Measurements from ENCODE around the gene TUBB1. TPM values are rescaled to one million over a fixed set of nuclear protein-coding genes. Genes with fewer than 3 reads are reported as not detected.

The TUBB1 gene
- total and polyA plus RNA-seq, 2 of the 13 experiments (the other 11 are each of a cell fraction or from before 2014, with no cell fraction given): 0.11 to 57.6 TPM

DNA sequence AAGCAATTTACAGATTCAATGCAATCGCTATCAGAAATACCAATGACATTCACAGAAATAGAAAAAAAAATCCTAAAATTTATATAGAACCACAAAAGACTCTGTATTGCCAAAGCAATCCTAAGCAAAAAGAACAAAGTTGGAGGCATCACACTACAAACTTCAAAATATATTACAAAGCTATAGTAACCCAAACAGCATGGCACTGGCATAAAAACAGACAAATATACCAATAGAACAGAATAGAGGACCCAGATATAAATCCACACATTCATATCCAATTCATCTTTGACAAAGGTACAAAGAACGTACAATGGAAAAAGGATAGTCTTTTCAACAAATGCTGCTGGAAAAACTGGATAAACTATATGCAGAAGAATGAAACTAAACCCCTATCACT is 49.8 kb upstream of the TUBB1 start:
- TF ChIP-seq, protein P1, sequence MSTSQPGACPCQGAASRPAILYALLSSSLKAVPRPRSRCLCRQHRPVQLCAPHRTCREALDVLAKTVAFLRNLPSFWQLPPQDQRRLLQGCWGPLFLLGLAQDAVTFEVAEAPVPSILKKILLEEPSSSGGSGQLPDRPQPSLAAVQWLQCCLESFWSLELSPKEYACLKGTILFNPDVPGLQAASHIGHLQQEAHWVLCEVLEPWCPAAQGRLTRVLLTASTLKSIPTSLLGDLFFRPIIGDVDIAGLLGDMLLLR (CRISPR knock-in tag; IDR thresholded peaks at IDR 0.05): no peak
- TF ChIP-seq RAD21 (CRISPR knock-in tag; IDR thresholded peaks at IDR 0.05) (no peak), SSRP1 (CRISPR knock-in tag; IDR thresholded peaks at IDR 0.05) (no peak), ZNF577 (CRISPR knock-in tag; IDR thresholded peaks at IDR 0.05; ENCODE audit: borderline replicate concordance, low read depth) (no peak), TBP (CRISPR knock-in tag; IDR thresholded peaks at IDR 0.05) (no peak)
- TF ChIP-seq, protein P2, sequence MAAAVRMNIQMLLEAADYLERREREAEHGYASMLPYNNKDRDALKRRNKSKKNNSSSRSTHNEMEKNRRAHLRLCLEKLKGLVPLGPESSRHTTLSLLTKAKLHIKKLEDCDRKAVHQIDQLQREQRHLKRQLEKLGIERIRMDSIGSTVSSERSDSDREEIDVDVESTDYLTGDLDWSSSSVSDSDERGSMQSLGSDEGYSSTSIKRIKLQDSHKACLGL (CRISPR knock-in tag; IDR thresholded peaks at IDR 0.05): no peak
- TF ChIP-seq, protein P3, sequence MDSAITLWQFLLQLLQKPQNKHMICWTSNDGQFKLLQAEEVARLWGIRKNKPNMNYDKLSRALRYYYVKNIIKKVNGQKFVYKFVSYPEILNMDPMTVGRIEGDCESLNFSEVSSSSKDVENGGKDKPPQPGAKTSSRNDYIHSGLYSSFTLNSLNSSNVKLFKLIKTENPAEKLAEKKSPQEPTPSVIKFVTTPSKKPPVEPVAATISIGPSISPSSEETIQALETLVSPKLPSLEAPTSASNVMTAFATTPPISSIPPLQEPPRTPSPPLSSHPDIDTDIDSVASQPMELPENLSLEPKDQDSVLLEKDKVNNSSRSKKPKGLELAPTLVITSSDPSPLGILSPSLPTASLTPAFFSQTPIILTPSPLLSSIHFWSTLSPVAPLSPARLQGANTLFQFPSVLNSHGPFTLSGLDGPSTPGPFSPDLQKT (CRISPR knock-in tag; IDR thresholded peaks at IDR 0.05; ENCODE audit: borderline replicate concordance): no peak
- CTCF ChIA-PET (ENCODE audit: low intra/inter-chr PET ratio, low total read pairs): interaction anchor here (0.6 kb wide), 1 partner anchor 23 kb away, joined by 4 read pairs; no protein-coding TSS in a partner anchor
- intact Hi-C loops (cut with micrococcal nuclease; ENCODE audit: unreplicated experiment) (loop anchor here (10.0 kb wide), 1 partner anchor 115 kb away; no protein-coding TSS in a partner anchor), in situ Hi-C loops (cut with HindIII; ENCODE audit: extremely low pct_ligation_motif_present, low pct_unique_long_range_greater_than_20kb) (no loop called here)
- 32% methylated on average over 2 of the region's 2 CpGs for WGBS (ENCODE audit: low lambda C conversion rate)
- BruUV-seq (replicated peaks): no TSS peak
- H3K36me3 ChIP-seq (replicated peaks in 1 of 2; ENCODE audit: control insufficient read depth in 1 of 2, insufficient read depth in 2 of 2, low read length in 2 of 2): no peaks in the 10 kb centered on the region
- no peak overlapping the region for H3K27ac ChIP-seq (ENCODE audit: extremely low read length, insufficient read depth, low read length)
- DNase-seq (ENCODE audit: low spot score): no peak
- peaks cover 6% of the 10 kb centered on the region for H3K9me3 ChIP-seq (ENCODE audit: low read length)
- no peak overlapping the region for H3K9ac ChIP-seq (ENCODE audit: insufficient read depth, low read depth, low read length)
- no peak overlapping the region for H3K4me2 ChIP-seq (ENCODE audit: low read depth, low read length)
- ATAC-seq: no peak
- no peak overlapping the region for H3K4me3 ChIP-seq (replicated peaks in 1 of 3; ENCODE audit: insufficient read depth in 1 of 3, low read depth in 2 of 3, low read length in 3 of 3)
- no peaks in the 10 kb centered on the region for H3K79me2 ChIP-seq (ENCODE audit: insufficient read depth, low read length)
- POLR2A ChIA-PET: no interaction called here
- FAIRE-seq: no peak
- no peaks in the 10 kb centered on the region for H4K20me1 ChIP-seq (ENCODE audit: insufficient read depth, low read length)
- H2AFZ ChIP-seq (ENCODE audit: low read length): no peak overlapping the region
- H3K4me1 ChIP-seq (ENCODE audit: insufficient read depth, low read length): peaks cover 9% of the 10 kb centered on the region
- peaks cover 7 to 38% of the 10 kb centered on the region in 2 experiments; a peak in 3 of 5 replicates for H3K27me3 ChIP-seq (ENCODE audit: control insufficient read depth in 1 of 2, insufficient read depth in 2 of 2, low read length in 2 of 2)
